CMK (cell line): Measurements from ENCODE around the gene LRRC63.
"Not testable (repeated sequence)": the region's sequence is repeated elsewhere in the genome, so short reads cannot be mapped to it uniquely, and the experiment has no call there.

Experiments
- DNase-seq: peaks from one replicate; pipeline ENCODE4 v3.0.0-alpha.2; 2010; ENCODE audit warnings: low read depth

The LRRC63 gene

GRCh38 chr13:46267166-46267565, 55.4 kb downstream of the LRRC63 start:
- no peak for DNase-seq

- DNase-seq: no peak
These were observed 58.7 kb downstream of the LRRC63 start for GRCh38 chr13:46270416-46270815.

GRCh38 chr13:46274094-46274698, 62.5 kb downstream of the LRRC63 start:
- DNase-seq: no peak

GRCh38 chr13:46278474-46278873, 66.7 kb downstream of the LRRC63 start:
- no peak for DNase-seq

GRCh38 chr13:46281779-46282178, 70.1 kb downstream of the LRRC63 start:
- DNase-seq: no peak

GRCh38 chr13:46283912-46284824, 72.4 kb downstream of the LRRC63 start:
- not testable (repeated sequence) for DNase-seq

GRCh38 chr13:46286972-46287371, 75.2 kb downstream of the LRRC63 start:
- DNase-seq: no peak

- DNase-seq: no peak
These were observed 77.0 kb downstream of the LRRC63 start for GRCh38 chr13:46288570-46289259.

GRCh38 chr13:46289260-46289955, 77.7 kb downstream of the LRRC63 start:
- no peak for DNase-seq

- no peak for DNase-seq
These were observed 78.7 kb downstream of the LRRC63 start for GRCh38 chr13:46290434-46290833.

- DNase-seq: no peak
These were observed 81.7 kb downstream of the LRRC63 start for GRCh38 chr13:46293436-46293835.

GRCh38 chr13:46295491-46296114, 83.9 kb downstream of the LRRC63 start:
- DNase-seq: no peak

GRCh38 chr13:46296115-46296822, 84.5 kb downstream of the LRRC63 start:
- no peak for DNase-seq

GRCh38 chr13:46296921-46297320, 85.2 kb downstream of the LRRC63 start:
- no peak for DNase-seq

- no peak for DNase-seq
These were observed 85.7 kb downstream of the LRRC63 start for GRCh38 chr13:46297361-46297811.

- no peak for DNase-seq
These were observed 92.1 kb downstream of the LRRC63 start for GRCh38 chr13:46303742-46304385.

GRCh38 chr13:46304546-46304945, 92.8 kb downstream of the LRRC63 start:
- DNase-seq: no peak

GRCh38 chr13:46307554-46307953, 95.8 kb downstream of the LRRC63 start:
- DNase-seq: no peak

GRCh38 chr13:46310066-46310465, 98.3 kb downstream of the LRRC63 start:
- DNase-seq: no peak

- no peak for DNase-seq
These were observed 99.5 kb downstream of the LRRC63 start for GRCh38 chr13:46311217-46311616.

GRCh38 chr13:46313024-46313423, 101.3 kb downstream of the LRRC63 start:
- no peak for DNase-seq
